Subcutaneous abdominal adipose tissue (tissue), 5 donors: ENCODE measurements around the gene RPL4.

Experiments used
- H3K27ac ChIP-seq: one replicate; pipeline ENCODE4 v1.7.0; 2013; ENCODE audit warnings: low read depth, mild to moderate bottlenecking, inconsistent platforms, low read length, moderate library complexity
- H3K27me3 ChIP-seq, 5 donors: one replicate each; pipeline ENCODE4 v1.7.0; 2013; ENCODE audit warnings: low read length in 5 of 5, inconsistent platforms in 1 of 5; ENCODE audit not compliant: control insufficient read depth in 5 of 5, insufficient read depth in 4 of 5
- H3K36me3 ChIP-seq, 5 donors: one replicate each; pipeline ENCODE4 v1.7.0; 2013; ENCODE audit warnings: low read length in 5 of 5; ENCODE audit not compliant: control insufficient read depth in 5 of 5, insufficient read depth in 5 of 5
- H3K4me1 ChIP-seq, 5 donors: one replicate each; pipeline ENCODE4 v1.7.0; 2013; ENCODE audit warnings: low read length in 5 of 5, mild to moderate bottlenecking in 3 of 5, moderate library complexity in 1 of 5; ENCODE audit not compliant: control insufficient read depth in 5 of 5, insufficient read depth in 5 of 5
- H3K4me3 ChIP-seq, 5 donors: one replicate each; pipeline ENCODE4 v1.7.0; 2013; ENCODE audit warnings: low read length in 5 of 5, low read depth in 1 of 5
- H3K9ac ChIP-seq, 5 donors: one replicate each; pipeline ENCODE4 v1.7.0; 2013; ENCODE audit warnings: low read length in 5 of 5, mild to moderate bottlenecking in 4 of 5, moderate library complexity in 3 of 5
- H3K9me3 ChIP-seq, 5 donors: one replicate each; pipeline ENCODE4 v1.7.0; 2013; ENCODE audit warnings: low read length in 5 of 5; ENCODE audit not compliant: control insufficient read depth in 5 of 5
- donor health status: healthy.
- donor health status: healthy.
- donor health status: healthy.
- donor health status: healthy.
- donor health status: healthy.

RPL4 gene

DNA sequence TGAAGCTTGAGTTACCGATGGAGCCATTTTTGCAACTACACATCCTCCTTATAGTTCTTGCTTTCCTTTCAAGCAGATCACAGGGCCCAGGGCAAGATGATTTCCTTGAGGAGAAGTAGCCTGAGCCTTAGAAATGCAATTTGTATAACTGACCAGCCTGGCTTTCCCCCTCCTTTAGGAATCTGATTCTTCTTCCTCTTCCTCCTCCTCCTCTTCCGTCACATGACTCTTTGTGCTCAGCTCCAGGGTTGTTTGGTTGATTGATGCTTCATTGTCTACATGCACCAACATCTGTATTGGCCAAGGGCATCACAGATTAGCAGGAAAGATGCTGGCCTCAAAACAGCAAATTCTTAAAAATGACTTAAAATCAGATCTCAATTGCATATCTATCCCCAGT lies 10.4 kb downstream of the RPL4 start:
- H3K27me3 ChIP-seq = no peaks in the 10 kb centered on the region
- no peaks in the 10 kb centered on the region for H3K9me3 ChIP-seq
- peaks cover 3 to 28% (median 22%) of the 10 kb centered on the region in 5 donors for H3K4me1 ChIP-seq
- H3K4me3 ChIP-seq = no peak overlapping the region
- H3K9ac ChIP-seq = no peak overlapping the region
- H3K36me3 ChIP-seq = peaks cover 30 to 73% (median 64%) of the 10 kb centered on the region in 5 donors
- no peak overlapping the region for H3K27ac ChIP-seq

- H3K27ac ChIP-seq = no peak overlapping the region
- H3K9ac ChIP-seq = no peak overlapping the region
- no peaks in the 10 kb centered on the region for H3K27me3 ChIP-seq
- peaks cover 30 to 89% (median 76%) of the 10 kb centered on the region in 5 donors for H3K36me3 ChIP-seq
- peaks cover under 1 to 22% (median 13%) of the 10 kb centered on the region in 5 donors for H3K4me1 ChIP-seq
- no peak overlapping the region for H3K4me3 ChIP-seq
- no peaks in the 10 kb centered on the region for H3K9me3 ChIP-seq
These were observed 12.8 kb downstream of the RPL4 start for GRCh38 chr15:66491846-66492245.

GRCh38 chr15:66489179-66489791 lies 15.4 kb downstream of the RPL4 start:
- H3K36me3 ChIP-seq = peaks cover 19 to 96% (median 80%) of the 10 kb centered on the region in 5 donors
- H3K9ac ChIP-seq = no peak overlapping the region
- H3K27me3 ChIP-seq = no peaks in the 10 kb centered on the region
- H3K4me1 ChIP-seq = peaks cover 0 to 16% (median 12%) of the 10 kb centered on the region in 5 donors
- no peak overlapping the region for H3K27ac ChIP-seq
- no peak overlapping the region for H3K4me3 ChIP-seq
- no peaks in the 10 kb centered on the region for H3K9me3 ChIP-seq

- no peak overlapping the region for H3K27ac ChIP-seq
- no peak overlapping the region for H3K4me3 ChIP-seq
- no peak overlapping the region for H3K9ac ChIP-seq
- H3K36me3 ChIP-seq = peaks cover 12 to 90% (median 74%) of the 10 kb centered on the region in 5 donors
- peaks cover 0 to 22% (median 12%) of the 10 kb centered on the region in 5 donors for H3K4me1 ChIP-seq
- H3K27me3 ChIP-seq = no peaks in the 10 kb centered on the region
- H3K9me3 ChIP-seq = no peaks in the 10 kb centered on the region
These were observed 16.1 kb downstream of the RPL4 start for GRCh38 chr15:66488525-66488924.

DNA sequence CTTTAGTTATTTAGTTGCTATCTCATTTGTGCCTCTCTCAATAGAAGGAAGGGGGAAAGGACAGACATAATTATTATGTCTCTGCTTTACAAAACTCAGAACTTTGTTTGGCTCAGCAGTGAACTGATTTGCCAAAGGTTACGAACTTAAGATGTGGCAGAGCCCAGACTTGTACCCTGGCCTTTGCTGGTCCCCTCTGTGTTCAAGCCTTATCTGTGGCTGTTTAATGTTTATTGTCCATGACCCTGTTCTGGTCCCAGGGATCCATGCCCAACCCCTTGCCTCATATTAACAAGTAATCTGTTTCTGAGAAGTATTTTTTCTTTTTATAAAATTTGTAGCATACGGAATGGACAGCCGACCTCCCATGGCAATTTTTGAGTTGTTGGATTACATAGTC lies 17.8 kb downstream of the RPL4 start:
- no peak overlapping the region for H3K9ac ChIP-seq
- H3K36me3 ChIP-seq = peaks cover 4 to 88% (median 76%) of the 10 kb centered on the region in 5 donors
- H3K4me3 ChIP-seq = no peak overlapping the region
- H3K4me1 ChIP-seq = peaks cover 0 to 28% (median 12%) of the 10 kb centered on the region in 5 donors
- H3K9me3 ChIP-seq = no peaks in the 10 kb centered on the region
- no peaks in the 10 kb centered on the region for H3K27me3 ChIP-seq
- no peak overlapping the region for H3K27ac ChIP-seq

GRCh38 chr15:66484539-66485112 lies 20.0 kb downstream of the RPL4 start:
- Histone ChIP-seq H3K4me1 (peaks cover 0 to 28% (median 12%) of the 10 kb centered on the region in 5 donors), H3K9me3 (no peaks in the 10 kb centered on the region), H3K4me3 (no peak overlapping the region), H3K9ac (no peak overlapping the region), H3K36me3 (peaks cover 2 to 77% (median 61%) of the 10 kb centered on the region in 5 donors), H3K27me3 (no peaks in the 10 kb centered on the region), H3K27ac (no peak overlapping the region)

GRCh38 chr15:66483131-66483566 lies 21.5 kb downstream of the RPL4 start:
- no peak overlapping the region for H3K4me3 ChIP-seq
- H3K4me1 ChIP-seq = peaks cover 0 to 20% (median 3%) of the 10 kb centered on the region in 5 donors
- no peaks in the 10 kb centered on the region for H3K9me3 ChIP-seq
- H3K27me3 ChIP-seq = no peaks in the 10 kb centered on the region
- peaks cover 2 to 62% (median 47%) of the 10 kb centered on the region in 5 donors for H3K36me3 ChIP-seq
- peak overlapping the region; percentile 73 for H3K27ac ChIP-seq
- H3K9ac ChIP-seq = no peak overlapping the region

DNA sequence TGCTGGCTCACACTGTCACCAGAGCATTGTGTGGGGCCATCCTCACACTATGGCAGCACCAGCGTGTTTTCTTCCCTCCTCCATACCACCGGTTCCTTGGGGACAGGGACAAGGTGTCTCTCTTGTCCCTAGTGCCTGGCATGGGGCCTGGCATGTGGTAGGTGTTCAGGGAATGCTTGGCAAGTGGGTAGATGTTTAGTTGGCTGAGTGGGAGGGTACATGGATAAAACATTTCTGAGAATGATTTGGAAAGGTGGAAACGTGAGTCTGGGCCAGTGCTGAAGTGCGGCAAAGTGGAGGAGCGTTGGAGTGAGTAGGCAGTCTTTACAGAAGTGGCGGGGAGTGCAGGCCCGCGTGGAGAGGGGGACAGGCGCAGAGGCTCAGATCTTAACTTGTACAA lies 22.1 kb downstream of the RPL4 start:
- H3K4me3 ChIP-seq = no peak overlapping the region
- peaks cover 2 to 60% (median 41%) of the 10 kb centered on the region in 5 donors for H3K36me3 ChIP-seq
- peaks cover 0 to 20% (median 3%) of the 10 kb centered on the region in 5 donors for H3K4me1 ChIP-seq
- no peak overlapping the region for H3K9ac ChIP-seq
- no peaks in the 10 kb centered on the region for H3K27me3 ChIP-seq
- peak overlapping the region; percentile 73 for H3K27ac ChIP-seq
- no peaks in the 10 kb centered on the region for H3K9me3 ChIP-seq

DNA sequence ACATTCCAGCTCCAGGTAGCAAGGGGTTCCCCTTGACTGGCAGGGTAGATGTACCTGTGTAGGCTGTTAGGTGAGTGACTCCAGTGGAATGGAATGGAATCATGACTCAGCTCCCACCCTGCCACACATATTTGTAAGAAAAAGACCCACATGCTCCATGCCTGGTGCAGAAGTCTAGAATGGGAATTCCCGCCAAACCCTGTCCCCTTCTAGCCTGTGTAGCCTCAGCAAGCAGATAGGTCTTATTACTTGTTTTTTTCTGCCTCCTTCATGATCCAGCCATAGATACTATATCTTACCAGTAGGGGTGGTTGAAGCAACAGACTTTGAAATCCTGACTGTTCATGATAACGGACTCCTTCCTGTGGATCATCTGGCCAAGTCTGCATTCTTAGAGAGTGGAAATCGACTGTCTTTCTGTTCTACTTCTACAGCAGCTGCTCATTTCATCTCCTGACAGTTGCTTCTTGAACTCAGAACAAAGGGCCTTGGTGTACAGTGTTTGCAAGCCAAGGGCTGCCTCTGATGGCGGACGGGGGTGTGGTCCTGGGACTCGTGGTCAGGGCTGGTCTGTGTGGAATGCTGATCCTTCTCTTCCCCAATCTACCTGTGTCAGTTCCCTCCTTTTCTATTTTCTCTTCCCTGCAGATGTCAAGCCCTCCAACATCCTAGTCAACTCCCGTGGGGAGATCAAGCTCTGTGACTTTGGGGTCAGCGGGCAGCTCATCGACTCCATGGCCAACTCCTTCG lies 23.4 kb downstream of the RPL4 start:
- no peaks in the 10 kb centered on the region for H3K27me3 ChIP-seq
- H3K9me3 ChIP-seq = no peaks in the 10 kb centered on the region
- no peak overlapping the region for H3K4me3 ChIP-seq
- peaks cover 2 to 51% (median 32%) of the 10 kb centered on the region in 5 donors for H3K36me3 ChIP-seq
- H3K4me1 ChIP-seq = peaks cover 0 to 20% (median 3%) of the 10 kb centered on the region in 5 donors
- H3K27ac ChIP-seq = no peak overlapping the region
- no peak overlapping the region for H3K9ac ChIP-seq

DNA sequence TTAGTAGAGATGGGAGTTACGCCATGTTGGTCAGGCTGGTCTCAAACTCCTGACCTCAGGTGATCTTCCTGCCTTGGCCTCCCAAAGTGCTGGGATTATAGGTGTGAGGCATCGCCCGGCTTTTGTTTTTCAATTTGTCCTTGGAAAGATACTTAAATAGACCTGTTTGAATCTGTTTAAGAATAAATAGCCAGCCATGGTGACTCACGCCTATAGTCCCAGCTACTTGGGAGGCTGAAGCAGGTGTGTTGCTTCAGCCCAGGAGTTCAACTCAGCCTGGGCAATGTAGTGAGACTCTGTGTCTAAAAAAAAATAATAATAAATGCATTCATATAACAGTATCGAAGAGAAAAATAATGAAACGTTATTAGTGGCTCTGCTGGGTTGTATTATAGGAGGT lies 24.4 kb downstream of the RPL4 start:
- Histone ChIP-seq H3K4me3 (no peak overlapping the region), H3K4me1 (peaks cover 0 to 20% (median 3%) of the 10 kb centered on the region in 5 donors), H3K9ac (no peak overlapping the region), H3K9me3 (no peaks in the 10 kb centered on the region), H3K27me3 (no peaks in the 10 kb centered on the region), H3K36me3 (peaks cover 2 to 48% (median 26%) of the 10 kb centered on the region in 5 donors), H3K27ac (no peak overlapping the region)
